SU-DHL-6 (cell line): ENCODE results near the gene NKX2-2.

ENCODE experiments used
- H2AFZ ChIP-seq: fragments of 200-600 bp; sonication (generic); 2 replicates; pipeline ENCODE4 v1.6.1; 2014; ENCODE audit warnings: low read depth, mild to moderate bottlenecking, moderate library complexity, mixed read lengths, antibody characterized with exemption, low read length; ENCODE audit not compliant: severe bottlenecking
- H3F3A ChIP-seq: fragments of 200-600 bp; shearing (Covaris generic); 2 replicates; pipeline ENCODE4 v1.6.0; 2016; ENCODE audit warnings: antibody characterized with exemption, mild to moderate bottlenecking; ENCODE audit not compliant: insufficient read depth
- H3K27ac ChIP-seq: fragments of 200-600 bp; sonication (generic); 2 replicates; pipeline ENCODE4 v1.5.1; 2016; ENCODE audit warnings: low read depth, mild to moderate bottlenecking, low read length, moderate library complexity, mixed read lengths
- H3K27me3 ChIP-seq: fragments of 200-600 bp; sonication (generic), shearing (Covaris generic); 2 replicates; pipeline ENCODE4 v1.6.0; 2014; ENCODE audit warnings: mild to moderate bottlenecking, low read length
- H3K36me3 ChIP-seq: fragments of 200-600 bp; sonication (generic); 2 replicates; pipeline ENCODE4 v1.6.1; 2014; ENCODE audit warnings: mild to moderate bottlenecking, low read length, mixed read lengths
- H3K4me2 ChIP-seq: fragments of 300-600, 200-600 bp; shearing (Covaris generic), sonication (generic); 2 replicates; pipeline ENCODE4 v1.6.0; 2014; ENCODE audit warnings: low read length, low read depth, mild to moderate bottlenecking; ENCODE audit not compliant: poor library complexity, severe bottlenecking
- H3K4me3 ChIP-seq: fragments of 200-600 bp; sonication (generic); 2 replicates; pipeline ENCODE4 v1.5.1; 2014; ENCODE audit warnings: antibody characterized with exemption, low read length, mild to moderate bottlenecking, mixed read lengths; ENCODE audit not compliant: insufficient read depth, poor library complexity, severe bottlenecking
- H3K79me2 ChIP-seq: fragments of 200-600 bp; sonication (generic); 2 replicates; pipeline ENCODE4 v1.6.1; 2014; ENCODE audit warnings: mild to moderate bottlenecking, low read length, moderate library complexity; ENCODE audit not compliant: insufficient read depth
- H3K9ac ChIP-seq: fragments of 200-600 bp; sonication (generic); 2 replicates; pipeline ENCODE4 v1.7.0; 2014; ENCODE audit warnings: mild to moderate bottlenecking, low read length
- H3K9me2 ChIP-seq: fragments of 200-600 bp; sonication (generic); replicated peaks from 2 replicates; pipeline ENCODE4 v1.6.1; 2014; ENCODE audit warnings: low read length; ENCODE audit not compliant: insufficient read depth
- H3K9me3 ChIP-seq: fragments of 200-600 bp; sonication (generic); 2 replicates; pipeline ENCODE4 v1.6.1; 2014; ENCODE audit warnings: low read length, mixed read lengths; ENCODE audit not compliant: insufficient read depth
- H4K20me1 ChIP-seq: fragments of 200-600 bp; sonication (generic); 2 replicates; pipeline ENCODE4 v1.6.1; 2014; ENCODE audit warnings: low read depth, mild to moderate bottlenecking, antibody characterized with exemption, low read length, moderate library complexity, mixed read lengths
- CTCF ChIP-seq: fragments of 200-600 bp; sonication (generic); IDR thresholded peaks from one replicate; pipeline ENCODE4 v1.5.1; 2017; ENCODE audit warnings: antibody characterized with exemption, mild to moderate bottlenecking, low read length, moderate library complexity; ENCODE audit not compliant: insufficient read depth, poor library complexity, severe bottlenecking
- EZH2phosphoT487 ChIP-seq: fragments of 200-600 bp; sonication (generic), shearing (Covaris generic); conservative IDR thresholded peaks from 2 replicates; pipeline ENCODE4 v1.6.1; 2018; ENCODE audit warnings: mild to moderate bottlenecking, antibody characterized with exemption, low read length, moderate library complexity, mixed read lengths

NKX2-2 gene

GRCh38 chr20:21546355-21546754 is 32.5 kb upstream of the NKX2-2 start:
- Histone ChIP-seq H3K27ac (no peak overlapping the region), H3K36me3 (no peaks in the 10 kb centered on the region), H3K9ac (no peak overlapping the region), H3K4me2 (no peak overlapping the region), H3K4me3 (no peak overlapping the region), H3F3A (no peaks in the 10 kb centered on the region), H3K79me2 (no peaks in the 10 kb centered on the region), H3K9me2 (no peaks in the 10 kb centered on the region), H2AFZ (no peak overlapping the region), H4K20me1 (no peaks in the 10 kb centered on the region), H3K27me3 (no peaks in the 10 kb centered on the region), H3K9me3 (no peaks in the 10 kb centered on the region)
- TF ChIP-seq CTCF (no peak), EZH2phosphoT487 (no peak)

DNA sequence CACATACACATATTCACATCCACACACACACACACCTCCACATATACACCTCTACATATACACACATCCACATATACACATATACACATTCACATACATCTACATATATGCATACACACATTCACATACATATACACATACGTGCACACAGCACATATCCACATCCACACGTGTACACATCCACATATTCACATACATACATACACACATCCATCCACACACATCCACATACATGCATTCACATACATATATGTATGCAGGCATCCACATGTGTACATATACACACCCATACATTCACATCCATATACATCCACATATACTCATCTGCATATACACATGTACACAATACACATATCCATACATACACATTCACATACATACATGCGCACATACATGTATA is 25.6 kb upstream of the NKX2-2 start:
- H3K36me3 ChIP-seq = no peaks in the 10 kb centered on the region
- H3K79me2 ChIP-seq = no peaks in the 10 kb centered on the region
- no peaks in the 10 kb centered on the region for H4K20me1 ChIP-seq
- no peaks in the 10 kb centered on the region for H3F3A ChIP-seq
- no peak for TF ChIP-seq EZH2phosphoT487
- no peak for TF ChIP-seq CTCF
- no peak overlapping the region for H3K27ac ChIP-seq
- no peak overlapping the region for H3K9ac ChIP-seq
- no peak overlapping the region for H2AFZ ChIP-seq
- H3K4me3 ChIP-seq = no peak overlapping the region
- H3K27me3 ChIP-seq = no peaks in the 10 kb centered on the region
- no peaks in the 10 kb centered on the region for H3K9me2 ChIP-seq
- no peaks in the 10 kb centered on the region for H3K9me3 ChIP-seq
- no peak overlapping the region for H3K4me2 ChIP-seq

DNA sequence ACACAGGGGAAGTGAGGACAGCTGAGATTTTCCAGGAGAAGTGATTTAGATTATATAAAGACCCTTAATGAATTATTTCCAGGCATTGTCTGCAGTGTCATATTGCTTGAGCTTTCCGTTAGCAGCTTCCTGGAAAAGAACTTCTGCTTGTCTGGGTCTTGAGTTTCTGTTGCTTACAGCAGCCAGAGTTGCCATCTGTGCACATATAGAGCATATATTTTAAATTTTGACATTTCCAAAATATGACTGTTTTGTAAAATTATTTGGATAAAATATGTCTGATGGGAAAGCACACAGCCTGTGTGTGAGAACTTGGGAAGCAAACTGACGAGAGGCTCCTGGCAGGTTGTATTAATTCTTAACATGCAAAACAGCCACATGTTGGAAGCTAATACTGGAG is 21.0 kb upstream of the NKX2-2 start:
- H3K4me3 ChIP-seq = no peak overlapping the region
- no peaks in the 10 kb centered on the region for H3F3A ChIP-seq
- TF ChIP-seq CTCF = no peak
- TF ChIP-seq EZH2phosphoT487 = no peak
- no peak overlapping the region for H2AFZ ChIP-seq
- no peaks in the 10 kb centered on the region for H3K9me3 ChIP-seq
- H3K27ac ChIP-seq = no peak overlapping the region
- no peaks in the 10 kb centered on the region for H4K20me1 ChIP-seq
- H3K9me2 ChIP-seq = no peaks in the 10 kb centered on the region
- H3K36me3 ChIP-seq = no peaks in the 10 kb centered on the region
- no peaks in the 10 kb centered on the region for H3K27me3 ChIP-seq
- H3K9ac ChIP-seq = no peak overlapping the region
- H3K79me2 ChIP-seq = no peaks in the 10 kb centered on the region
- no peak overlapping the region for H3K4me2 ChIP-seq

GRCh38 chr20:21534453-21534852 is 20.6 kb upstream of the NKX2-2 start:
- Histone ChIP-seq H3K9ac (no peak overlapping the region), H3K27ac (no peak overlapping the region), H3K4me2 (no peak overlapping the region), H3F3A (no peaks in the 10 kb centered on the region), H2AFZ (no peak overlapping the region), H3K27me3 (no peaks in the 10 kb centered on the region), H3K36me3 (no peaks in the 10 kb centered on the region), H3K79me2 (no peaks in the 10 kb centered on the region), H3K9me2 (no peaks in the 10 kb centered on the region), H3K4me3 (no peak overlapping the region), H3K9me3 (no peaks in the 10 kb centered on the region), H4K20me1 (no peaks in the 10 kb centered on the region)
- no peak for TF ChIP-seq CTCF
- no peak for TF ChIP-seq EZH2phosphoT487
